DOHH2 (cell line): ENCODE data around the gene SH3D19.

ENCODE experiments used
- H3F3A ChIP-seq: fragments of 200-600 bp; sonication (generic), shearing (Covaris generic); 2 replicates; pipeline ENCODE4 v1.6.0; 2016; ENCODE audit warnings: antibody characterized with exemption, mild to moderate bottlenecking; ENCODE audit not compliant: control insufficient read depth, insufficient read depth
- H3K27ac ChIP-seq: fragments of 200-600 bp; sonication (generic); 2 replicates; pipeline ENCODE4 v1.5.1; 2014; ENCODE audit warnings: low read depth, mild to moderate bottlenecking, low read length, moderate library complexity
- H3K27me3 ChIP-seq: fragments of 200-600 bp; sonication (generic); 2 replicates; pipeline ENCODE4 v1.6.1; 2014; ENCODE audit warnings: mild to moderate bottlenecking, low read length, mixed read lengths; ENCODE audit not compliant: control insufficient read depth
- H3K36me3 ChIP-seq: fragments of 200-600 bp; sonication (generic); 2 replicates; pipeline ENCODE4 v1.6.1; 2014; ENCODE audit warnings: mild to moderate bottlenecking, low read length, moderate library complexity, mixed read lengths; ENCODE audit not compliant: control insufficient read depth
- H3K4me1 ChIP-seq: fragments of 200-600 bp; sonication (generic); 2 replicates; pipeline ENCODE4 v1.6.1; 2014; ENCODE audit warnings: mild to moderate bottlenecking, low read length, mixed read lengths; ENCODE audit not compliant: control insufficient read depth
- H3K4me2 ChIP-seq: fragments of 200-600 bp; sonication (generic); 2 replicates; pipeline ENCODE4 v1.6.0; 2014; ENCODE audit warnings: mild to moderate bottlenecking, low read length, moderate library complexity
- H3K4me3 ChIP-seq: fragments of 200-600 bp; sonication (generic); 2 replicates; pipeline ENCODE4 v1.5.1; 2014; ENCODE audit warnings: mild to moderate bottlenecking, low read length, mixed read lengths
- H3K79me2 ChIP-seq: fragments of 200-600 bp; sonication (generic); 2 replicates; pipeline ENCODE4 v1.6.1; 2014; ENCODE audit warnings: mild to moderate bottlenecking, low read length, mixed read lengths; ENCODE audit not compliant: control insufficient read depth
- H3K9me2 ChIP-seq: fragments of 200-600 bp; sonication (generic); replicated peaks from 2 replicates; pipeline ENCODE4 v1.6.1; 2014; ENCODE audit warnings: mild to moderate bottlenecking, low read length, mixed read lengths; ENCODE audit not compliant: control insufficient read depth
- H3K9me3 ChIP-seq: fragments of 200-600 bp; sonication (generic); 2 replicates; pipeline ENCODE4 v1.6.1; 2014; ENCODE audit warnings: antibody characterized with exemption, low read length, mixed read lengths; ENCODE audit not compliant: control insufficient read depth, insufficient read depth
- H4K20me1 ChIP-seq: fragments of 200-600 bp; sonication (generic); 2 replicates; pipeline ENCODE4 v1.6.0; 2014; ENCODE audit warnings: low read depth, mild to moderate bottlenecking, antibody characterized with exemption, low read length, moderate library complexity; ENCODE audit not compliant: control insufficient read depth, insufficient read depth
- CTCF ChIP-seq: fragments of 200-600 bp; sonication (generic); IDR thresholded peaks from one replicate; pipeline ENCODE4 v1.5.1; 2014; ENCODE audit warnings: antibody characterized with exemption, mild to moderate bottlenecking, low read depth, low read length; ENCODE audit not compliant: poor library complexity, severe bottlenecking
- EZH2phosphoT487 ChIP-seq: fragments of 200-600 bp; sonication (generic); IDR thresholded peaks from 2 replicates; pipeline ENCODE4 v1.6.1; 2017; ENCODE audit warnings: borderline replicate concordance, mild to moderate bottlenecking, antibody characterized with exemption, low read length, moderate library complexity, mixed read lengths

Gene SH3D19

GRCh38 chr4:151114338-151114737 is 211.1 kb downstream of the SH3D19 start:
- H4K20me1 ChIP-seq, result no peaks in the 10 kb centered on the region
- H3K4me2 ChIP-seq, result no peak overlapping the region
- H3K9me3 ChIP-seq, result no peaks in the 10 kb centered on the region
- H3K4me3 ChIP-seq, result no peak overlapping the region
- H3K36me3 ChIP-seq, result peaks cover 22% of the 10 kb centered on the region
- no peaks in the 10 kb centered on the region for H3K9me2 ChIP-seq
- peaks cover 8% of the 10 kb centered on the region for H3K4me1 ChIP-seq
- no peaks in the 10 kb centered on the region for H3K79me2 ChIP-seq
- TF ChIP-seq EZH2phosphoT487, result no peak
- TF ChIP-seq CTCF, result no peak
- no peaks in the 10 kb centered on the region for H3K27me3 ChIP-seq
- H3K27ac ChIP-seq, result no peak overlapping the region
- H3F3A ChIP-seq, result peaks cover 28% of the 10 kb centered on the region

- no peak overlapping the region for H3K4me3 ChIP-seq
- TF ChIP-seq EZH2phosphoT487 (no peak), CTCF (no peak)
- H3K9me3 ChIP-seq, result no peaks in the 10 kb centered on the region
- no peak overlapping the region for H3K27ac ChIP-seq
- no peaks in the 10 kb centered on the region; the same call in 1 of the 2 replicates for H4K20me1 ChIP-seq
- H3F3A ChIP-seq, result peaks cover 36% of the 10 kb centered on the region
- H3K36me3 ChIP-seq, result peaks cover 57% of the 10 kb centered on the region
- H3K27me3 ChIP-seq, result no peaks in the 10 kb centered on the region
- peaks cover 6% of the 10 kb centered on the region for H3K79me2 ChIP-seq
- no peaks in the 10 kb centered on the region for H3K9me2 ChIP-seq
- H3K4me2 ChIP-seq, result no peak overlapping the region
- no peaks in the 10 kb centered on the region for H3K4me1 ChIP-seq
These were observed 215.2 kb downstream of the SH3D19 start for GRCh38 chr4:151110236-151110635.

GRCh38 chr4:151107063-151107462 is 218.3 kb downstream of the SH3D19 start:
- H3K4me1 ChIP-seq, result peaks cover 4% of the 10 kb centered on the region
- H3K27ac ChIP-seq, result no peak overlapping the region
- H3K27me3 ChIP-seq, result no peaks in the 10 kb centered on the region
- peaks cover 4% of the 10 kb centered on the region; the same call in 1 of the 2 replicates for H4K20me1 ChIP-seq
- H3K4me2 ChIP-seq, result no peak overlapping the region
- TF ChIP-seq CTCF, result no peak
- no peak for TF ChIP-seq EZH2phosphoT487
- H3K9me2 ChIP-seq, result no peaks in the 10 kb centered on the region
- H3K4me3 ChIP-seq, result no peak overlapping the region
- H3K9me3 ChIP-seq, result no peaks in the 10 kb centered on the region
- peaks cover 63% of the 10 kb centered on the region for H3F3A ChIP-seq
- peaks cover 26% of the 10 kb centered on the region for H3K79me2 ChIP-seq
- peaks cover 79% of the 10 kb centered on the region for H3K36me3 ChIP-seq
